ENCODE data around the gene TMPRSS13.

TMPRSS13 gene

DNA sequence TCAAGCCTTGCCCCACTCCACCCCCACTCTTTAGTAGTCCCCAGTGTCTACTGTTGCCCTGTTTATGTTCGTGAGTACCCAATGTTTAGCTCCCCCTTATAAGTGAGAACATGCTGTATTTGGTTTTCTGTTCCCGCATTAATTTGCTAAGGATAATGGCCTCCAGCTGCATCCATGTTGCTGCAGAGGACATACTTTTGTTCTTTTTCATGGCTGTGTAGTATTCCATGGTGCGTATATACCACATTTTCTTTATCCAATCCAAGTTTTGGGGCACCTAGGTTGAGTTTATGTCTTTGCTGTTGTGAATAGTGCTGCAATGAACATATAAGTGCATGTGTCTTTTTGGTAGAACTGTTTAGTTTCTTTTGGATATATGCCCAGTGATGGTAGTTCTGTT lies 36.6 kb downstream of the TMPRSS13 start:
- no peak overlapping the region for H3K4me3 ChIP-seq (replicated peaks in 1 of 2; ENCODE audit: low read depth in 2 of 2, low read length in 2 of 2)
- no peak for DNase-seq (ENCODE audit: low read depth in 2 of 2)
- no peak for TF ChIP-seq CTCF (IDR thresholded peaks at IDR 0.05; ENCODE audit: low read depth, low read length)

DNA sequence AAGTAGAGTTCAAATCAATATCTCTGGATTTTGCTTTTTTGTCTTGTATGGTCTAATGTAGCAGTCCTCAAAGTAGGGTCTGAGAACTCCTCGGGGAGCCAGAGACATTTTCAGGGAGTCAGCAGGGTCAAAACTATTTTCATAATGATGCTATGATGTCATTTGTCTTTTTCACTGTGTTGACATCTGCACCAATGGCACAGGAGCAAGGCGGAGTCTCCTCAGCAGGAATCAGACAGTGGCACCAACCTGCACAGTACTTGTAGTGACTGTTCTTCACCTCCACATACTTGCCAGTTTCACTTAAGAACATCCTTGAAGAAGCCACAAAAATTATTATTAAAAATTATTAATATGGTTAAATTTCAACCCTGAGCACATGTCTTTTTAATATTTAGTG lies 37.8 kb downstream of the TMPRSS13 start:
- no peak for DNase-seq (ENCODE audit: low read depth in 2 of 2)
- TF ChIP-seq CTCF (IDR thresholded peaks at IDR 0.05; ENCODE audit: low read depth, low read length): no peak
- H3K4me3 ChIP-seq (replicated peaks in 1 of 2; ENCODE audit: low read depth in 2 of 2, low read length in 2 of 2): no peak overlapping the region

- no peak overlapping the region for H3K4me3 ChIP-seq (replicated peaks in 1 of 2; ENCODE audit: low read depth in 2 of 2, low read length in 2 of 2)
- TF ChIP-seq CTCF (IDR thresholded peaks at IDR 0.05; ENCODE audit: low read depth, low read length): no peak
- DNase-seq (ENCODE audit: low read depth in 2 of 2): no peak
Observed at GRCh38 chr11:117888139-117888566, 41.0 kb downstream of the TMPRSS13 start.

DNA sequence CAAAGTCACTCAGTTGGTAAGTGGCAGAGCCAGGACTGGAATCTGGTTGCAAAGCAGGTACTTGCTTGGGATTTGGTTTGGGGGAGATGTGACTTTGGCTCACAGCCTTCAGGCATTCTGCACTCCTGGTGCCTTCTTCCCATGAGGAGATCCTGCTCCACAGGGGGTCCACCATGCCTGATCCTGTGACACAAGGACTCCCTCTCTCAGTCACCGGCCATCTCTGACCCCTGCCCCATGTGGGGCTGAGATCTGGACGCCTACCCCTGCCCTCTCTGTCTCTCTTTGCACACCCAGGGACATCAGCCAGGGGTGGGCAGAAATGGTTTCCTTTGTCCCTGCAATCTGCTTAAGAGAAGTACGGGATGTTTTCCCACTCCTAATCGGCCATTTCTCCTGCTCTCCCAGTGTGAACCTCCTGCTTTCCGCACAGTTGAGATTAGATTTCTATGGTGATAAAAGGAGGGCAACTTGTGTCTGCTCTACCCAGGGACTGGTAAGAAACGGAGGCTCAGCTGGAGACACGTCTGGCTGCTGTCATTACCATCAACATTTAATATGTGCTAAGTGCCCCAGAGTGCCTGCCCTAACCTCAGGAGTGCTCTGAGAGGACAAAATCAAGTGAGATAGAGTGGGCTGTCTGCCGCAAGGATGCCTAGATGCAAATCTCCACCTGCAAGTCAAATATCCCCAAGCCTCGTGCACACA lies 41.6 kb downstream of the TMPRSS13 start:
- DNase-seq (ENCODE audit: low read depth in 2 of 2): no peak
- TF ChIP-seq CTCF (IDR thresholded peaks at IDR 0.05; ENCODE audit: low read depth, low read length): no peak
- no peak overlapping the region for H3K4me3 ChIP-seq (replicated peaks in 1 of 2; ENCODE audit: low read depth in 2 of 2, low read length in 2 of 2)

- peak in 1 of 2 donors; percentile 57 for DNase-seq (ENCODE audit: low read depth in 2 of 2)
- no peak overlapping the region for H3K4me3 ChIP-seq (replicated peaks in 1 of 2; ENCODE audit: low read depth in 2 of 2, low read length in 2 of 2)
- no peak for TF ChIP-seq CTCF (IDR thresholded peaks at IDR 0.05; ENCODE audit: low read depth, low read length)
Observed at GRCh38 chr11:117885777-117886176, 43.4 kb downstream of the TMPRSS13 start.

GRCh38 chr11:117884994-117885393 lies 44.2 kb downstream of the TMPRSS13 start:
- H3K4me3 ChIP-seq (replicated peaks in 1 of 2; ENCODE audit: low read depth in 2 of 2, low read length in 2 of 2): no peak overlapping the region
- DNase-seq (ENCODE audit: low read depth in 2 of 2): peak; percentile 7 to 24
- no peak for TF ChIP-seq CTCF (IDR thresholded peaks at IDR 0.05; ENCODE audit: low read depth, low read length)

- no peak for DNase-seq (ENCODE audit: low read depth in 2 of 2)
- H3K4me3 ChIP-seq (replicated peaks in 1 of 2; ENCODE audit: low read depth in 2 of 2, low read length in 2 of 2): no peak overlapping the region
- no peak for TF ChIP-seq CTCF (IDR thresholded peaks at IDR 0.05; ENCODE audit: low read depth, low read length)
Observed at GRCh38 chr11:117883063-117883462, 46.1 kb downstream of the TMPRSS13 start.

Measured in cardiac fibroblast (primary cell).